HL-60 (cell line): Measurements from ENCODE around the gene GPLD1.

ENCODE experiments used
- DNase-seq, 2 experiments: peaks; one replicate each; pipeline ENCODE4 v3.0.0-alpha.2; 2010 to 2020; ENCODE audit warnings: low read depth in 1 of 2, low spot score in 1 of 2
- H3K27ac ChIP-seq: fragments of 250-450 bp; sonication (Bioruptor Pico); replicated peaks from 2 replicates; pipeline ENCODE4 v1.5.1; 2020; ENCODE audit warnings: mild to moderate bottlenecking, moderate library complexity
- H3K27me3 ChIP-seq: fragments of 250-450 bp; sonication (Bioruptor Pico); 2 replicates; pipeline ENCODE4 v1.5.1; 2021; ENCODE audit warnings: mild to moderate bottlenecking, moderate library complexity; ENCODE audit not compliant: insufficient read depth, poor library complexity, severe bottlenecking
- H3K4me3 ChIP-seq: replicated peaks from 2 replicates; pipeline ENCODE4 v1.5.1; 2011; ENCODE audit warnings: mild to moderate bottlenecking, control low read depth, low read length; ENCODE audit not compliant: insufficient read depth
- POLR2AphosphoS5 ChIP-seq: IDR thresholded peaks from 2 replicates; pipeline ENCODE4 v1.6.1; 2012; ENCODE audit warnings: low read depth
- REST ChIP-seq: IDR thresholded peaks from 2 replicates; pipeline ENCODE4 v1.6.1; 2012; ENCODE audit warnings: low read depth; ENCODE audit not compliant: insufficient replicate concordance
- TF ChIP-seq, protein P1 (sequence below): IDR thresholded peaks from one replicate; pipeline ENCODE4 v1.5.1; 2011; ENCODE audit warnings: low read length, control low read depth, inconsistent platforms; ENCODE audit not compliant: insufficient read depth

The GPLD1 gene

DNA sequence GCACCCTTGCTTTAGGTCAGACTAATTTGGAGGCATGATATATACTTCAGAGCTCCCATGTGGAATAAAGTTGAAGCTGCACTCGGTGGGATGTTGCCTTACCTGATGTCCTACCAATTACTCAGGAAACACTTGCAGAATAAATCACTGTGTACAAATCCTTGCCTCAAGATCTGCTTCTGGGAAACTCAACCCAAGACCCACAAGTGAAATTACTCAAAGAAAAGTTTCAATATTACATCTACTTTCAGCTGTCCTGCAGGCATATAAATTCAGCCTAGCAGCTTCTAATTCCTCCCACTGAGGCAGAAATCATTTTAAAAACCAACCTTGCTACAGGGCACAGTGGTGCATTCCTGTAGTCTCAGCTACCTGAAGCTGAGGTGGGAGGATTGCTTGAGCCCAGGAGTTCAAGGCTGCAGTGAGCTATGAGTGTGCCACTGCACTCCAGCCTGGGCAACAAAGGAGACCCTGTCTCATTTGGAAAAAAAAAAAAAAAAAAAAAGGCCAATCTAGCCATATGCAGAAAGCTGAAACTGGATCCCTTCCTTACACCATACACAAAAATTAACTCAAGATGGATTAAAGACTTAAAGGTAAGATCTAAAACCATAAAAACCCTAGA is 110.8 kb downstream of the GPLD1 start:
- H3K27me3 ChIP-seq, result no peaks in the 10 kb centered on the region
- TF ChIP-seq REST (no peak), POLR2AphosphoS5 (no peak)
- TF ChIP-seq, protein P1, sequence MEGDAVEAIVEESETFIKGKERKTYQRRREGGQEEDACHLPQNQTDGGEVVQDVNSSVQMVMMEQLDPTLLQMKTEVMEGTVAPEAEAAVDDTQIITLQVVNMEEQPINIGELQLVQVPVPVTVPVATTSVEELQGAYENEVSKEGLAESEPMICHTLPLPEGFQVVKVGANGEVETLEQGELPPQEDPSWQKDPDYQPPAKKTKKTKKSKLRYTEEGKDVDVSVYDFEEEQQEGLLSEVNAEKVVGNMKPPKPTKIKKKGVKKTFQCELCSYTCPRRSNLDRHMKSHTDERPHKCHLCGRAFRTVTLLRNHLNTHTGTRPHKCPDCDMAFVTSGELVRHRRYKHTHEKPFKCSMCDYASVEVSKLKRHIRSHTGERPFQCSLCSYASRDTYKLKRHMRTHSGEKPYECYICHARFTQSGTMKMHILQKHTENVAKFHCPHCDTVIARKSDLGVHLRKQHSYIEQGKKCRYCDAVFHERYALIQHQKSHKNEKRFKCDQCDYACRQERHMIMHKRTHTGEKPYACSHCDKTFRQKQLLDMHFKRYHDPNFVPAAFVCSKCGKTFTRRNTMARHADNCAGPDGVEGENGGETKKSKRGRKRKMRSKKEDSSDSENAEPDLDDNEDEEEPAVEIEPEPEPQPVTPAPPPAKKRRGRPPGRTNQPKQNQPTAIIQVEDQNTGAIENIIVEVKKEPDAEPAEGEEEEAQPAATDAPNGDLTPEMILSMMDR, result no peak
- no peak for DNase-seq
- H3K27ac ChIP-seq, result no peak overlapping the region
- H3K4me3 ChIP-seq, result no peak overlapping the region
